Measurements from ENCODE around the gene AGFG2.

The AGFG2 gene

DNA sequence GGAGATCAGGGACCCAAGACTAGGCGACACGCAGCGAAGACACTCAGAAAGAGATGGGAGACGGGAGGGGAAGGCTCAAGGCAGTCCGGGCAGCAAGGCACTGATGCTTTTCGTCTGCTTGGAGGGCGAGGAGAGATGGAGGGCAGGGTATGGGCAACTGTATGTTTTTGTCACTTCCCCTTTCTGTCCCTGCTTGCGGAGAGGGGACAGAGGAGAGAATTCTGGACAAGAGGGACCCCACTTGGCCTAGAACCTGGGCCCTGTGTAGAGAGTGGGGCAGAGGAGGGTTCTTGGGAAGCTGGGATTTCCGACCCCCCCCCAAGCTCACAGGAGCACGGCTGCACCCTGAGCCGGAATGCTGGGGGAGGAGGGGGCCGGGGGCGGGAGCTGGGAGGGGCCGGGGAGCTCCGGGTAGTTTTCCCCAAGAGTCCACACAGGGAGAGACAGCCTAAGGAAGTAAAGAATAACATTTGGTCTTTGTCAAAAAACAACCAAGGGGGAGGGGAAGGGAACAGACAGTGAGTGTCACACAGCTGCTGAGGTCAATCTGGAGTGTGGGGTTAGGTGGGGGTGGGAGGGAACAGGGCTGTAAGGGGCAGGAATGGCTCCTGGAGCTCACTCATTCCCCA, 45.2 kb downstream of the AGFG2 start:
- DNase-seq (ENCODE audit: low read depth in 1 of 2, low spot score in 1 of 2) = no peak

DNA sequence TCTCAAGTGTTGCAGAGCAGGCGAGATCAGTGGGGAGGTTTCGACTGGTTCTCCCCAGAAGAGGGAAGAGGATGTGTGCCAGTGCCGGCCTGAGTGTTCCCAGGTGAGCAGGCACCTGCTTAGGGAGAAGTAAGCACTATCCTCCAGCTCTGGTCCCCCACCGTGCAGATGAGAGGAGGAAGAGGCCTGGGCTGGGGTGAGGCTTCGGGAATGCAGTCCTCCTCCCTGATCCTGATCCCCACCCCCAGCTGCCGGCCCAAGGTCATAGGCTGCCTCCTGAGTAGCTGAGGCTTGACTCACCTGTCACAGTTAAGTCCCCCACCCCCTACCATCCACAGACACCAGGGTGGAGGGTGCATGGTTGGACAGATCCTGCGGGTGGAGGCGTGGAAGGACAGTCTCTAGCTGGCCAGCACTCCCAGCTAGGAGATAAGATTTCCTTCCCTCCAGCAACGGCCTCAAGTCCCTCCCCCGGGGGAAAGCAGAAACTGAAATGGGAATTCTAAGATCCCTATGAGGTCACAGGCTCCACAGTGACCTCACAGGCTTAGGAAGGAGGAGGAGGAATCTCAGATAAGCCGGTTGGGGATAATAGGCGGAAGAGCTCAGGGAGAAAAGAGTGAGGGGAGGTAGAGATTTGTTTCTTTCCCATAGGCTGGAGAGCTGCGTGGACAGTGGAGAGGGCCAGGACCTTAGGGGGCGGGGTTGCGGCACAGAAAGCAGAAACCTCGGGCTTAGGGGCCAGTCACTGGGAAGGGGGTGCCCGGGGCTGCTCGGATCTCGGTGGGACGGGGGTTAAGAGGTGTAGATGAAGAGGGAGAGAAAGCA, 45.9 kb downstream of the AGFG2 start:
- DNase-seq (ENCODE audit: low read depth in 1 of 2, low spot score in 1 of 2) = no peak

DNA sequence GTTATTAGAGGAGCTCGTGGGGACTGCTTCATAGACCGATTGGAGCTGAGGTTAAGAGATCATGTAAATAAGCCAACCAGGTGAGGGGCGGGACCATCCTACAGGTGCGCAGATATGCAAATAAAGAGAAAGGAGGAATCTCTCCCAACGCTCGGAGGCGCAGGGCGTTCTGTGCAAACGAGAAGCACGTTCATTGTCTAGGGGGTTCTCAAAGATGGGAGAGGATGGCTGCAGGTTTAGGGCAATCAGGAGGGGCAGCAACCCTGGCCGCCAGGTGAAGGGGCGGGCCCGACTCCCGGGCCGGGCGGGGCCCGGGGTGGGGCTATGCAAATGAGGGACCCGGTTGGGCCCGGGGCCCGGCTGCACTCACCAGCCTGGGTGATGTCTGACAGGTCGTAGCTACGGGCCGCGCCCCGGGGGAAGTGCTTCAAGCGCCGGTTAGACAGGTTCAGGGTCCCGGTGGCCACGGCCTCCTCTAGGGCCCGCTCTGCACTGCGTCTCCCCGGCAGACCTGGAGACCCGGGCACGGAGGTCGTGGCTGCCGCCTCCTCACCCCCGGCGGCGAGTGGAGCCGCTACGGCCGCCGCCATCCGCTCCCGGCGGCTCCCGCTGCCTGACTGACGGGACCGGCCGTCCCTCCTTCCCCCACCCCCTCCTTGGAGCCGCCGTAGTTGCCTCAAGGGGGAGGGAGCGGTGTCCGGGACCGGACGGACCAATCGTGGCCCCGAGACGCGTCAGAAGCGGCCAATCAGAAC, 46.7 kb downstream of the AGFG2 start, which contains the start of gene LRCH4:
Gene LRCH4, minus strand, starts transcription at position 619 of the 755 bp plus-strand sequence. Its CDS starts 29 bp downstream, at position 590.
- peak; percentile 45 for DNase-seq (ENCODE audit: low read depth in 1 of 2, low spot score in 1 of 2)

DNA sequence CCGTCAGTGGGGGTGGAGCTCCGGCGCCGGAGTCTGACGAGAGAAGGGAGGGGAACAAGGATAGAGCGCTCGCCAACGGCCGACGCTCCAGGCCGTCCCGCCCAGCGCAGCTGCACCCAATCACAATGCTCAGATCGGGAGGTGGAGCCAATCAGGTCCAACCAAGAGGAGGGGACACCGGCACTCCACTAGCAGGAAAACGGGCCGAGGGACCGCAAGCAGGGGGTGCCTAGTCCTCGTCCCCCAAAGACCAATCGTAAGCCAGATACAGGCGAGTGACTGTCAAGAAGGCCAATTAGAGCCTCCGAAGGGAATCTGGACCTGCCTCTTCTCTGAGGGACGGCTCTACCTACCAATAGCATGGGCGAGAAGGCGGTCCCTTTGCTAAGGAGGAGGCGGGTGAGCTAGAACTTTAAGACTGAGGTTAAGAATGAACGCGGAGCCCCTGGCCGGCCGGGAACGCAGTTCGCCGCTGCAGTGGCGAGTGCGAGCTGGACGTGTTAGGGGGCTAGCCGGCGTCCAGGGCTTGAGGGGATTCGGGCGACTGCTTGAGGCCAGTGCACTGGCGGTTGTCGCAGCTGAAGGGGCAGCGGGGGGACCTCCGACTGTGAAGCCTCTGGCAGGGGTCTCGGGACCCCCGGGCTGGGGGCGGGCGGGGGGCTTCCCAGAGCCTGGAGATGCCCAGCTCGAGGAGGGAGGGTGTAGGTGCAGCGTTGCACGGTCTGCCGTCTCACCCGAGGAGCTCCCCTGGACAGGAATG, 47.4 kb downstream of the AGFG2 start, which contains the start of gene FBXO24:
Gene FBXO24, plus strand, starts transcription at position 63 of the 760 bp plus-strand sequence. Its CDS starts 298 bp downstream, at position 361.
- peak; percentile 96 to 98 for DNase-seq (ENCODE audit: low read depth in 1 of 2, low spot score in 1 of 2)

DNA sequence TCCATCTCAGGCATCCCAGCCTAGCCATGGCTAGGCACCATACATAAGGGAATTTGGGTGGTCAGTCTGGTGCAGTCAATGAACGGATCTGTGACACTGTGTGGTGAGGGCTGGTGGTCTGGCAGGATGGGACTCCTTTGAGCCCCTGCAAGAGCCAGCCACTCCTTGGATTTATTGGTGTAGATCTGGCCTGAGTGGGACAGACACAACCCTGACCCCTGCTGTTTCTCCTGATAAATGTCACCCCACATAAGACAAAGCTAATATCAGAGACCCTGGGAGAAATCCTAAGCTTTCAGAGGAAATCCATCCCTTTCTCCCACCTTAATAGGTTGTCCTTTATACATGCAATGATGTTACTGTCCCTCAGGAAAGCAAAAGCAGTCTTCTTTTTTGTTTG, 49.4 kb downstream of the AGFG2 start:
- no peak for DNase-seq (ENCODE audit: low read depth in 1 of 2, low spot score in 1 of 2)

DNA sequence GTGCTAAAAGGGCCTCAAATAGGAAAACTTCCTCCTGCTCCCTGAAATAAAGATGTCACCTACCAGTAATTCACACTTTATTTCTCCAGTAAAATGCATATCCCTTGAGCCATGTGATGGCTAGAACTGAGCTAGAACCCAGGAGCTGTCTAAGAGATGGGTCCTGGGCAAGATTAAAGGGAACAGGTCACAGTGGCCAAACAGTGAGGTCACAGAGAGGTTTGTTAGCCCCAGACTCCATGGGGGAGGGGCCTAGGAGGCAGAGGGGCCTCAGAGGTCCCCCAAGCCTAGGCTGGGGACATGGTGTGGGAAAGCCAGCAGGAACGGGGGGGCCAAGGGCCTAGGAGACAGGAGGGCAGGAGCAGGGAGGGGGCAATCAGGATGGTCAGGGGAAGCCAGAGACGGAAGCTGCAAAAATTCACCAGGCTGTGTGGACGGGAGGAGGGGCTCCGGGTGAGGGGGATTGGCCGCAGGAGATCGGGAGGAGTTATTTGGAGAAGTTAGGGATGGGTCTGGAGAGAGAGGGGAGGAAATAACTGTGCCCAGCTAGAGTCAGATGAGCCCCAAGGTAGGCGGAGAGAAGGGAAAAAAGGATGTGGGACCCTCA, 50.4 kb downstream of the AGFG2 start:
- no peak for DNase-seq (ENCODE audit: low read depth in 1 of 2, low spot score in 1 of 2)

DNA sequence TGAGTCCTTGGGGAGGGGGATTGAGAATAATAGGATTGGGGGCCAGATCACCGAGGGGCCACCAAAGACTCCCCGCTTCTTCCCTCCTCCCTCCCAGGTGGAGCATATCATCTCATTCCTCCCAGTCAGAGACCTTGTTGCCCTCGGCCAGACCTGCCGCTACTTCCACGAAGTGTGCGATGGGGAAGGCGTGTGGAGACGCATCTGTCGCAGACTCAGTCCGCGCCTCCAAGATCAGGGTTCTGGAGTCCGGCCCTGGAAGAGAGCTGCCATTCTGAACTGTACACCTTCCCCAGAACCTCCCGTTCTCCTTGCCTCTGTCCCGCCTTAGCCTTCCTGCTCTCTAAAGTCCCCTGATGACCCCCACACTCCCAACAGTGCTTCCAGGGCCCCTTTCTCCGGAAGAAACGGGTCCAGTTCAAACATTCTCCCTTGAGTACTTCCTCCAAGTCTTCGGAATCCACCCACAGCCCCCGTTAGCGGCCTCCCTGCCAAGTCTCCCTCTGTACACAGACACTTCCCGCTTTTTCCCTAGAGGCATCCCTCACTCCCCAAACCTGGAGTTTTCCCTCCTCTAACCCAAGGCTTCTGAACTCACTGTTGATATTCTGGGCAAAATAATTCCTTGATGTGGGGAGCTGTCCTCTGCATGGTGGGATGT, 51.2 kb downstream of the AGFG2 start:
- DNase-seq (ENCODE audit: low read depth in 1 of 2, low spot score in 1 of 2) = no peak

DNA sequence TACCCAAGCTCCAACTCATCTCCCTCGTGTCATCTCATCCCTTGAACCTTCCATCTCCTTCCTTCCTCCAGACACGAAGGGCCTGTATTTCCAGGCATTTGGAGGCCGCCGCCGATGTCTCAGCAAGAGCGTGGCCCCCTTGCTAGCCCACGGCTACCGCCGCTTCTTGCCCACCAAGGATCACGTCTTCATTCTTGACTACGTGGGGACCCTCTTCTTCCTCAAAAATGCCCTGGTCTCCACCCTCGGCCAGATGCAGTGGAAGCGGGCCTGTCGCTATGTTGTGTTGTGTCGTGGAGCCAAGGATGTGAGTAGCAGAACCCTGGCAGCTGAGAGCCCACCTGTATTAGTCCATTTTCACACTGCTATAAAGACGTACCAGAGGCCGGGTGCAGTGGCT, 52.6 kb downstream of the AGFG2 start:
- DNase-seq (ENCODE audit: low read depth in 1 of 2, low spot score in 1 of 2) = no peak

DNA sequence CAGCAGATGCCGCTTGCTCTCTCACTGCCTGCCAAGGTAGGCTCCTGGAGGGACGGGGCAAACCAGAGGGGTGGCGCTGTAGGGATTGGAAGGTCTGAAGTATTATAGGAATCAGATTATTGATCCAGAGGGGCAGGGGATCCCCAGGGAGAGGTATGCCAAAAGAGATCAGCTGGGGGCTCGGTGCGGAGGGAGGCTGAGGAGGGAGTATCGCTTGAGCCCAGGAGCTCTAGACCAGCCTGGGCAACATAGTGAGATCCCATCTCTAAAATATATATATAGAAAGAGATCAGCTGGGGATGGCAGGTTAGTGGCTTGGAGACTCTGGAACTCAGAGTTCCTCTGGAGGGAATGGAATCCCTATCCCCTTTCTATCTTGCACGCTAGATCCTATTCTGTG, 56.2 kb downstream of the AGFG2 start:
- DNase-seq (ENCODE audit: low read depth in 1 of 2, low spot score in 1 of 2) = no peak

DNA sequence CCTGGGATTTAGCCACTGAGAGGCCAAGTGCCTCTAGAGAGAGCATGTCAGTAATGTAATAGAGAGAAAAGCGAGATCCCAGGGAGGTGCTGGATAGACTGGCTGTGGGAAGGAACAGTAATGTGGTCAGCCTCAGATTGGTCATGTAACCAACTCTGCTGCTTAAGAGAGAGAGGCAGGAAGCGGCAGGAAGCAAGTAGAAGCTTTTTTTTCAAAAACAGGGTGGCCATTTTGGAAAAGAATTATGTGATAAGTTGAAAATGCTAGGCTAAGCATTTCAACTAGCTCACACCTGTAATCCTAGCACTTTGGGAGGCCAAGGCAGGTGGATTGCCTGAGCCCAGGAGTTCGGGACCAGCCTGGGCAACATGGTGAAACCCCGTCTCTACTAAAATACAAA, 59.4 kb downstream of the AGFG2 start:
- DNase-seq (ENCODE audit: low read depth in 1 of 2, low spot score in 1 of 2) = no peak

DNA sequence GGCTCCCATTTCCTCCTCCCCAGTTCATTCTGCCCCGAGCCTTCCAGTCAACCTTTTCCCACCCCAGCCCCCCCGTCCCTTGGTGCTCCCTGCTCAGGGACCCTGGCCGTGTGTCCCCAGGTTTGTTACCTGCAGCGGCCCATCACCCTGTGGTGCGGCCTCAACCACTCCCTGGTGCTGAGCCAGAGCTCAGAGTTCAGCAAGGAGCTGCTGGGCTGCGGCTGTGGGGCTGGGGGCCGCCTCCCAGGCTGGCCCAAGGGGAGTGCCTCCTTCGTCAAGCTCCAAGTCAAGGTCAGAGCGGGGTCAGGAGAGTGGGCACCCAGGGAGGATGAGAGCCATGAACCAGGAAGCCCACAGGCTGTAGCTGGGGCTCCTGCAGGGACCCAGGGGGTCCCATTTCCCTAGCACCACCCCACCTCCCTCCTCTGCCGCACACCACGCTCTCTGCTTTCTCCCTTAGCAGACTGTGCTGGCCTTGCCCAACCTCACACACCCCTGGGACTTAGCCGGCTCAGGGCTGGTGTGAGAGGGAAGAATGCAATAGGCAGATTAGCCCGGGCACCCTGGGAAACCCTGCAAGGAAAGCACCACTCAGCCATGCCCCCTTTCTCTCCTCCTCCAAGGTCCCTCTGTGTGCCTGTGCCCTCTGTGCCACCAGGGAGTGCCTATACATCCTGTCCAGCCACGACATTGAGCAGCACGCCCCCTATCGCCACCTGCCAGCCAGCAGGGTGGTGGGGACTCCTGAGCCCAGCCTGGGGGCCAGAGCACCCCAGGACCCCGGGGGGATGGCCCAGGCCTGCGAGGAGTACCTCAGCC, 61.1 kb downstream of the AGFG2 start:
- DNase-seq (ENCODE audit: low read depth in 1 of 2, low spot score in 1 of 2) = no peak

DNA sequence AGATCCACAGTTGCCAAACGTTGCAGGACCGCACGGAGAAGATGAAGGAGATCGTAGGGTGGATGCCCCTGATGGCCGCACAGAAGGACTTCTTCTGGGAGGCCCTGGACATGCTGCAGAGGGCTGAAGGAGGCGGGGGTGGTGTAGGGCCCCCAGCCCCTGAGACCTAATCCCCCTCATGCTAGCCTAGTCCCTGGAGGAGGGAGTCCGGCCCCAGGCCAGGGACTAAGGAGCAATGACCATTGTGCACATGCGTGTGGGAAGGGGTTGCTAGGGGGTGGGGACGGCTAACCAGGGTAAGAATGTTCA, 61.7 kb downstream of the AGFG2 start:
- no peak for DNase-seq (ENCODE audit: low read depth in 1 of 2, low spot score in 1 of 2)

DNA sequence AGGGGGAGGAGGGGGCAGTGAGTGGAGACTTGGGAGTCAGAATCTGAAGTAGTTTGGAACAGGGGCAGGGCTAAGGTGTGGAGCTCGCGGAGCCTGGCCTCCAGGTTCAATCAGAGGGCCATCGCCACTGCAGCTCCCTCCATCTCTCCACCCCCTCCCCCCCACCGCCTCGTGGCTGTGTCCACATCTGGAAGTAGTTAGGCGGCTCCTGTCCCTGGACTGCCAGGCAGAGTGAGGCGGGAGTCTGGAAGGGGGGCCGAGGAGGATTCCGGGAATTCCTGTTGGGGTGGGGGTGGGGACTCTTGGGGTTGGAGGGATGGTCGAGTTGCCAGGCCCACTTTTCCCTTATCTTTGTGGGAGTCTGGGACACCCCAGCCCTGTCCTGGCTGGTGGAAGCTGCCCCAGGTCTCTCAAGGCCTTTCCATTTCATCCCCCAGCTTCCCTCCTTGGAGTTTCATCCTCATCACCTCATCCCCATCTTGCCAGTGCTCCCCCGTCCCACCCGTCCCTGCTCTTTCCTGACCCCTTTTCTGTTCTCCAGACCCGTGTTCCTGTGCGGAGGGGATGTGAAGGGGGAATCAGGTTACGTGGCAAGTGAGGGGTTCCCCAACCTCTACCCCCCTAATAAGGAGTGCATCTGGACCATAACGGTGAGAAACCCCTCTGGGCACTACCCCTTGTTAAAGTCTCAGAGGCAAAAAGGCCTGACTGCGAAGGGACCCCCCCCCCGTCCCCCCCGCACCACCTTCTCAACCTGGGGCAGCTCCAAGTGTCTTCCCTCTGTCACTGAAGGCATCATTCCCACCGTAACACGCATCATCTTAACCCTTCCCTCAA, 64.1 kb downstream of the AGFG2 start:
- no peak for DNase-seq (ENCODE audit: low read depth in 1 of 2, low spot score in 1 of 2)

DNA sequence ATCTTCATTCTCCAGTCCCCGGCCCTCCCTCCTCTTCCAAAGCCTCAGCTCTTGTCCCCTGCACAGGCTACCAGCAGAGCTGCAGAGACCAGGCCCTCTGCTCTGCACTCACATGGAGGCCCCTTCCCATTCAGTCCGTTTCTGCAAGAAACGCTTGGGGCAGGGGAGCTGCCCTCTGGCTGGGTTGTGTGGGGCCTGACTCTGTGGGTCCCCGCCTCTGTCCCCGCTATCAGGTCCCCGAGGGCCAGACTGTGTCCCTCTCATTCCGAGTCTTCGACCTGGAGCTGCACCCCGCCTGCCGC, 64.7 kb downstream of the AGFG2 start:
- DNase-seq (ENCODE audit: low read depth in 1 of 2, low spot score in 1 of 2) = no peak

DNA sequence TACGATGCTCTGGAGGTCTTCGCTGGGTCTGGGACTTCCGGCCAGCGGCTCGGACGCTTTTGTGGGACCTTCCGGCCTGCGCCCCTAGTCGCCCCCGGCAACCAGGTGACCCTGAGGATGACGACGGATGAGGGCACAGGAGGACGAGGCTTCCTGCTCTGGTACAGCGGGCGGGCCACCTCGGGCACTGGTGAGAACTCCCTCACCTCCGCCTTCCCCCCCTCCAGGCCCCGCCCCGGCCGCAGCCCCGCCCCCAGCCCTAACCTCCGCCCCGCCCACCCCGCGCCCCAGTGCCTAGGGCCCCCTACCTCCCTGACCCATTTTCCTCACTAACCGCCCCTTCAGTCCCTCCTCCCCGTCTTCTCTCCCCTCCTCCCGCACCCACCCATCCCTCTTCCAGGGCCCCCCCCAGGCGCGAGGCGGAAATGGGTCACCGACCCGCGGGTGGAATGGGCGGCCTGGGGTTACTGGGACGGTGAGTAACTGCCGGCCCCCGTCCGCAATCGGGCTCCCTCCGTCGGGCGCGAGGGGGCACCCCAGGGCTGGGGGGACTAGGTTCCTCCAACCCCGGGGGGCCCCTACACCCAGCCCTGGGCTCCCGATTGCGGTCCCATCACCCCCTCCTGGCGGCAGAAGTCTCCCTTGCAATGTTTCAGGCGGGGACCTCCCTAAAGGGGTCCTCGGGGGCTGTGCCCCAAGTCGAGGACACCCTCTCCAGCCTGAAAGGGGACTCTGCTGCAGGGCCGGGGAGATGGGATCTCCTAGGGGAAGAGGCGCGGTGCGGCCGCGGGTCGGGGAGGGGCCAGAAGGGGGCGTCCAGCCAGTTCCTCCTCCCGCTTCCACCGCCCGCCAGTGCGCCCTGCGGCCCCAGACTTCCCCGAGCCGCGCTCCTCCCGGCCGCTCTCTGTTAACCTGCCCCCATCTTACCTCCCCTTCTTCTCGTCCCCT, 65.3 kb downstream of the AGFG2 start:
- peak; percentile 47 to 57 for DNase-seq (ENCODE audit: low read depth in 1 of 2, low spot score in 1 of 2)

DNA sequence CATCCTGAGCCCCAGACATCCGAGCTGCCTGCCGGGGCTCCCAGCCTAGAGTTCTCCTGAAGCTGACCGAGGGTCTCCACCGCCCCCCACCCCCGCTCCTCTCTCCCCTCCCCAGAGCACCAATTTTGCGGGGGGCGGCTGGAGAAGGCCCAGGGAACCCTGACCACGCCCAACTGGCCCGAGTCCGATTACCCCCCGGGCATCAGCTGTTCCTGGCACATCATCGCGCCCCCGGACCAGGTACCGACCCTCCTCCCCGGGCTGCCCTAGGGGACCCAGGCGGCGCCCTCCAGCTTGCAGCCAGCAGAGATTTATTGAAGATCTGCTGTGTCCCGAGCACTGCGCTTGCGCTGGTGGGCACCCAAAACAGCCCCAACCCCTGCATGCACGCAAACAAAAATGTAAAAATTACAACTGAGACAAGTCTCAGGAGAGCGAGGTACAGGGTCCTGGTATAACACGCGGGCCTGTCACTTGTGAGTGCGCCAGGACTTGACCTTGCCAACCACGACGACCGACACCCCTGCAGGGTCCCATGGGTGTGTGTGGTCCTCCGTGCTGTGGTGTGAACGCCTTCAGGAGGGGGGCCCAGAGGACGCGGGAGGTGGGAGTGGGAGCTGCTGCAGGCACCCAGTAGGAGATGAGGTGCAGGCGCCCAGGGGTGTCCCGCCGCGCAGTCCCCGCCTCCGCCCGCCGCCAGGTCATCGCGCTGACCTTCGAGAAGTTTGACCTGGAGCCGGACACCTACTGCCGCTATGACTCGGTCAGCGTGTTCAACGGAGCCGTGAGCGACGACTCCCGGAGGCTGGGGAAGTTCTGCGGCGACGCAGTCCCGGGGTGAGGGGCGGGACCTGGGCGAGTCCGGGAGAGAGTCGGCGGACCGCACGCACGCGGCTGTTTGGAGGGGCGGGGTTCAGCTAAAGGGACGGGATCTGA, 66.2 kb downstream of the AGFG2 start:
- no peak for DNase-seq (ENCODE audit: low read depth in 1 of 2, low spot score in 1 of 2)

DNA sequence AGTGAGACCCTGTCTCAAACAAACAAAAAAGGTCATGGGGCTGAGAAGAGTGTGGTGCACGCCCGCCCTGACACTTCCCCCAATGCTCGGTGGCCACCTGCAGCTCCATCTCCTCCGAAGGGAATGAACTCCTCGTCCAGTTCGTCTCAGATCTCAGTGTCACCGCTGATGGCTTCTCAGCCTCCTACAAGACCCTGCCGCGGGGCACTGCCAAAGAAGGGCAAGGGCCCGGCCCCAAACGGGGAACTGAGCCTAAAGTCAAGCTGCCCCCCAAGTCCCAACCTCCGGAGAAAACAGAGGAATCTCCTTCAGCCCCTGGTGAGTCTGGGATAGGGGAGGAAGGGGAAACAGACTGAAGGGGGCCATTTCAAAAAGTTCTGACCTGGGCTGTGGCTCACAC, 67.3 kb downstream of the AGFG2 start:
- no peak for DNase-seq (ENCODE audit: low read depth in 1 of 2, low spot score in 1 of 2)

Data from stimulated activated CD4-positive, alpha-beta T cell treated with anti-CD3 and anti-CD28 coated beads, Interleukin-15, amount 100 ng/mL, for 1 hour (primary cell).